ENCODE results near the gene ENPP1.

DNA sequence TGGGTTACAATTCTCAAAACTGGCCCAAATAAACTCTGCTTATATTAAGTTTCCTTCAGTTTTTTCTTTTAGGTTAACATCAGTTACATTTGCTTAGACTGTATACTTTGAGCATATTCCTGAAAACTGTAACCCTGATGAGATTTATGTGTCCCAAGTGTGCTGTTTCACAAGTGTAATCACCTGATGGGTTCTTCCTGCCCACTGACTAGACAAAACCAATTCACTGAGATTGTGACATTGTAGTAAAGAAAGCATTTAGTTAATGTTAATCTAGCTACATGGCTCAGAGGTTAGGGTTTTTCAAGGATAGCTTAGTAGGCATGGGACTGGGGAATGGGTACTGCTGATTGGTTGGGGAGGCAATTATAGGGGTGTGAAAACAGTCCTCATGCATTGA is 89.8 kb downstream of the ENPP1 start:
- TF ChIP-seq, protein P1, sequence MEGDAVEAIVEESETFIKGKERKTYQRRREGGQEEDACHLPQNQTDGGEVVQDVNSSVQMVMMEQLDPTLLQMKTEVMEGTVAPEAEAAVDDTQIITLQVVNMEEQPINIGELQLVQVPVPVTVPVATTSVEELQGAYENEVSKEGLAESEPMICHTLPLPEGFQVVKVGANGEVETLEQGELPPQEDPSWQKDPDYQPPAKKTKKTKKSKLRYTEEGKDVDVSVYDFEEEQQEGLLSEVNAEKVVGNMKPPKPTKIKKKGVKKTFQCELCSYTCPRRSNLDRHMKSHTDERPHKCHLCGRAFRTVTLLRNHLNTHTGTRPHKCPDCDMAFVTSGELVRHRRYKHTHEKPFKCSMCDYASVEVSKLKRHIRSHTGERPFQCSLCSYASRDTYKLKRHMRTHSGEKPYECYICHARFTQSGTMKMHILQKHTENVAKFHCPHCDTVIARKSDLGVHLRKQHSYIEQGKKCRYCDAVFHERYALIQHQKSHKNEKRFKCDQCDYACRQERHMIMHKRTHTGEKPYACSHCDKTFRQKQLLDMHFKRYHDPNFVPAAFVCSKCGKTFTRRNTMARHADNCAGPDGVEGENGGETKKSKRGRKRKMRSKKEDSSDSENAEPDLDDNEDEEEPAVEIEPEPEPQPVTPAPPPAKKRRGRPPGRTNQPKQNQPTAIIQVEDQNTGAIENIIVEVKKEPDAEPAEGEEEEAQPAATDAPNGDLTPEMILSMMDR (conservative IDR thresholded peaks at IDR 0.05): no peak
- TF ChIP-seq EZH2 (IDR thresholded peaks at IDR 0.05; ENCODE audit: low read depth): no peak
